ENCODE results near the gene USP17L26.
"Not testable (repeated sequence)": the region's sequence is repeated elsewhere in the genome, so short reads cannot be mapped to it uniquely, and the experiment has no call there.

Gene USP17L26

GRCh38 chr4:9381012-9381534 is 46.6 kb downstream of the USP17L26 start:
- H3K27ac ChIP-seq (ENCODE audit: low read depth, low read length); H3K36me3 ChIP-seq (ENCODE audit: control insufficient read depth, insufficient read depth, low read length); H3K4me3 ChIP-seq (ENCODE audit: low read depth, low read length); H3K4me1 ChIP-seq (ENCODE audit: control insufficient read depth, insufficient read depth, low read length); H3K9ac ChIP-seq (ENCODE audit: low read depth, low read length); H3K27me3 ChIP-seq (ENCODE audit: control insufficient read depth, insufficient read depth, low read length); H3K9me3 ChIP-seq (ENCODE audit: control insufficient read depth, insufficient read depth, low read length): not testable (repeated sequence)

- H3K27ac ChIP-seq (ENCODE audit: low read depth, low read length): no peak overlapping the region
- no peaks in the 10 kb centered on the region; the same call in 1 of the 2 replicates for H3K9me3 ChIP-seq (ENCODE audit: control insufficient read depth, insufficient read depth, low read length)
- H3K4me1 ChIP-seq (ENCODE audit: control insufficient read depth, insufficient read depth, low read length): no peaks in the 10 kb centered on the region
- H3K36me3 ChIP-seq (ENCODE audit: control insufficient read depth, insufficient read depth, low read length): no peaks in the 10 kb centered on the region
- no peak overlapping the region for H3K4me3 ChIP-seq (ENCODE audit: low read depth, low read length)
- H3K27me3 ChIP-seq (ENCODE audit: control insufficient read depth, insufficient read depth, low read length): no peaks in the 10 kb centered on the region
- H3K9ac ChIP-seq (ENCODE audit: low read depth, low read length): no peak overlapping the region
These were observed 49.7 kb downstream of the USP17L26 start for GRCh38 chr4:9384126-9384525.

Measured in HUES48 (cell line).